Left lobe of liver (tissue), 2 donors: Measurements from ENCODE around the gene ZFYVE28. TPM values are rescaled to one million over a fixed set of nuclear protein-coding genes. Genes with fewer than 3 reads are reported as not detected.

Experiments
- ATAC-seq: fragments of 200-7000 bp; cut with Tn5 transposase; one replicate; pipeline ENCODE4 v1.9.1; 2020; ENCODE audit warnings: mild to moderate bottlenecking, moderate library complexity
- DNase-seq: peaks from one replicate; pipeline ENCODE4 v3.0.0-alpha.2; 2020; ENCODE audit warnings: low spot score
- total RNA-seq: library from RNA; stranded (reverse); gene quantifications from one replicate; pipeline ENCODE4 v1.2.1, GENCODE V29; 2021
- donor health status: DM: no; HTN: no; CAD: no; lungs with moderate emphysema.
- donor health status: DM: no; HTN: yes; CAD: no.

ZFYVE28 gene
- total RNA-seq, 1 donor from 2014 or later = 12.7 TPM

GRCh38 chr4:2306773-2307410 lies 111.6 kb downstream of the ZFYVE28 start:
- DNase-seq (no peak), ATAC-seq (no peak)

DNA sequence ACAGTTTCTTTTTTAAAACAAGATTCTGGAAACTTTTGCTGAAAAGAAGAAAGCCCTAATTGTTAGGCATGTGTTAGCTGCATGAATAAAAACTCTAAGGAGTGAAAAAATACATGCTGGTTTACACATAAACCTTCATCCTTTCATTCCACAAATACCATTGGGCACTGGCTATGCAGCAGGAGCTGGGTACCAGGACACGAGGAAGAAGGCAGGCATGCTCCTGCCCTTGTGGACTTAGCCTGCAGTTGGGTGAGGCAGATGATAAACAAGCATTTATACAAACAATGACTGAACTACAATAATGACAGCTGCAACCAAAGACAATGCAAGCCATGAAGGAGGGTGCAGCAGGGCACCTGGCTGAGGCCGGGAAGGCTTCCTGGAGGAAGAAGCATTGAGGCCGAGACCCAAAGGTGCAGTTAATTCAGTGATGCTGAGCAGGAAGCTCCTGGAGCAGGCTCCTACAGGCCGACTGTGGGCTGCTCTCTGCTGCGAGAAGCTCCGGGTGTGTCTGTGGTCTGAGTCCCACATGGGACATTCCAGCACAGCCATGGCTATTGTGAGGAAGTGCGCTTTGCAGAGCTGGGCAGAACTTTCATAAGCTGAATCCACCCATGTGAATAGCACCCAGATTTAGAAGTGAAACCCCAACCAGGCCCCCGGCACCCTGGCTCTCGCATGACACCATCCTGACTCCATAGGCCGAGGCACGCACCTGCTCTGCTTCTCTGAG lies 112.5 kb downstream of the ZFYVE28 start:
- DNase-seq (no peak), ATAC-seq (no peak)

- no peak for ATAC-seq
- peak; percentile 41 for DNase-seq
Measured at GRCh38 chr4:2304877-2305561, 113.4 kb downstream of the ZFYVE28 start.

DNA sequence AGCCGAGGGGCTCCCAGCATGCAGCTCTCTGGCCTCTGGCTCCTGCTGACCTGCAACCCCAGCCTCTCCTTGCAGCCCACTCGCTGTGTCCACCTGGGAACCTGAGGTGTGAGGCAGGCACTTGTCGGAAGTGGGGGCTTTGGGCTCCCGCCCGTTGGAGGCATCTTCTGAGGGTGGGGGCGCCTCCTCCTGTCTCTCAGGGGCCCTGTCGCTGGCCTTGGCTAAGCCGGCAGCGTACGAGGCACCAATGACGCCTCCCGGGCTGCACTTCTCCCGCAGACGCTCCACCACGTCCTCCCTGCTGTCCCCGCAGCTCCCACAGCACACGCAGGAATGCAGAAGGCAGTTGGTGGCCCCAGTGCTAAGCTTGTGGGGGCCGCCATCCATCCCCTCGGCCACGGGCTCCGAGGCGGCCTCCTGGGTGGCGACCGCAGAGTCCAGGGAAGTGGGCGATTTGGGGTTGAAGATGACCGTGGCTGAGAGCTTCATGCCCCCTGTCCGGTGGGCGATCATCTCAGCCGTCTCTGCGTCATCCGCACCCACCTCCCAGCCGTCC lies 114.0 kb downstream of the ZFYVE28 start:
- ATAC-seq (no peak), DNase-seq (peak; percentile 36)

GRCh38 chr4:2303686-2304320 lies 114.6 kb downstream of the ZFYVE28 start:
- no peak for ATAC-seq
- peak; percentile 45 for DNase-seq

DNA sequence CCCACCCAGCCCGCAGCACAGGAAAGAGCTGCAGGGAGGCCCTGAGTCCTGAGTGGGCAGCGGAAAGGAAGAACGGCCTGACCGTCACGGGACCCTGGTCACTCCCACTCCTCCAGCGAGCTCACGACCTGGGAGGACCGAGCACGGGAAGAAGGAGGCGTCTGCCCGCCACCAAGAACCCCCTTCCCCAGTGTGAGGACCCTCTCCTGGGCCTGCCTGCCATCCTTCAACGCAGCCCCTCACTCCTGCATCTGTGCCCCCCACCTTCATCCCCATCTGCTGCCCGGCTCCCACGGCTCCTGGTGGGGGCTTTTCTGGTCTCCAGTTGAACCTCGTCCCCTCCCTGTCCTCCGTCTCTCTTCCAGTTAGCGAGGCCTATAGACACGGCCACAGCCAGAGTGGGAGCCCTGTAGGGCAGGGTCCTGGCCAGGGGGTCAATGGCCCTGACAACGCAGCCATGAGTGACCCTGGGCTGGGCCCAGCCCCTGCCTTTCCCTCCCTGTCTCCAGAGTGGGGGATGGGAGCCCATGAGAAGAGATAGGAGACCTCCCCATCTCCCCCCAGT lies 115.2 kb downstream of the ZFYVE28 start:
- ATAC-seq (no peak), DNase-seq (peak; percentile 31)

DNA sequence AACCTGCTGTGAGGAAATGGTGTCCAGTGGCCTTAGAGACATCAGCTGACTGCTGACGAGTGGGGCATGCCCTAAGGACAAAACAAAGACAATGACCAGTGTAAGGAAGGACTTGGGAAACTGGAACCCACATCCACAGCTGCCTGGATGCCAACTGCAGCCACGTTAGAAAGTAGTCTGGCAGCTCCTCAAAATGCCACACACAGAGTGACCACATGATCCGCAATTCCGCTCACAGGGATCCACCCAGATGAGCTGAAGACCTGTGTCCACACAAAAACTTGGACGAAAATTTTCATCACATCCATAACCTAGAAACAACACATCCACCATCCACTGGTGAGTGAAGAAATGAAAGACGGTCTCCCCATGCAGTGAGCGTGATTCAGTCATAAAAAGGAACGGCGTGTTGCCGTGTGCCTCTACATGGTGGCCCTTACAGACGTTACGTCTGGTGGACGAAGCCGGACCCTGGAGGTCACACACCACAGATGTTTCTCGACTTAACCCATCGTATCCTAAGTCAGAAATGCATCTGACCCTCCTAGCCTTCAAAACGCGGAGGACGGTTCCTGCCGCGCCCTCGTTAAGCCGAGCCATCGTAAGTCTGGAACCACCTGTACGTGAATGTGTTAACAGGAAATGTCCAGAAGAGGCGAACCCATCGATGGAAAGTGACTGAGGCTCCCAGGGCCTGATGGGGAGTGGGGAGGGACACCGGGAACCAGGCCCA lies 115.9 kb downstream of the ZFYVE28 start:
- DNase-seq (peak; percentile 28), ATAC-seq (no peak)

- DNase-seq (peak; percentile 15), ATAC-seq (no peak)
Measured at GRCh38 chr4:2301806-2302205, 116.6 kb downstream of the ZFYVE28 start.

GRCh38 chr4:2301225-2301642 lies 117.2 kb downstream of the ZFYVE28 start:
- ATAC-seq (no peak), DNase-seq (peak; percentile 11)

DNA sequence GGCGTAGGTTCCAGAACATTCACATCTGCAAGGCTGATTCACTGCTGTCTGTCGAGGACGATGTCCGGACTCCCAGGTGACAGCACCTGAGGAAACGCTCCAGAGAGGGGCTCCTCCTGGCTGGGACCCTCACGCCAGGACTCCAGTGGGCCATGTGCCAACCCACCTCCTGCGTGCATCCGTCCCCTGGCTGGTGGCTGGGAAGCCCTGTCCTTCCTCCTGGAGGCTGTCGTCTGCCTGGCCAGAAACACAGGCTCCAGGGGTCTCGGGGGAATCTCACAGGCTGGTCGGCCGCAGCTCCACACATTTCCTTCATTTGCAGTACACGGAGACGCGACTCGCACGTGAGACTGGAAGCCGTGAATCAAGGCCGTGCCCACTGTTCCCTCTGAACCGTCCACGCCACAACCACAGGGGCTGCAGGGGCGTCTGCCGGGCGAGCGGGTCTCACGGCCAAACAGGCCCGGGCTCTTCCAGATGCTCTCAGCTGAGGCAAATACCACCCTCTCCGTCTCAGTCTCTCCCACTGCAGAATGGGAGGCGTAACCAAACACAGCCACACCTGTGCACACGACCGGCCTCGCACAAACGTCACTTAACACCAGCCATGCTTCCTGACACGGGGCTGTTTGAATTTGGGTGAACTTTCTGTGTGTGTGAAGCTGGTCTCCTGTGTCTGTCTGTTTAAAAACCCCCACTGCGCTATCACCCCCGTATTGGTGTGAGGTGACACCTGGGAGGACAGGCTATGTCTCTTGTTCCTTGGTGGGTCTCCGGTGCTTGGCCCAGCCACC lies 117.8 kb downstream of the ZFYVE28 start:
- no peak for ATAC-seq
- DNase-seq = peak; percentile 41

- ATAC-seq (no peak), DNase-seq (peak; percentile 14)
Measured at GRCh38 chr4:2299794-2300193, 118.7 kb downstream of the ZFYVE28 start.

- DNase-seq = peak; percentile 40
- ATAC-seq = no peak
Measured at GRCh38 chr4:2298532-2298991, 119.9 kb downstream of the ZFYVE28 start.

DNA sequence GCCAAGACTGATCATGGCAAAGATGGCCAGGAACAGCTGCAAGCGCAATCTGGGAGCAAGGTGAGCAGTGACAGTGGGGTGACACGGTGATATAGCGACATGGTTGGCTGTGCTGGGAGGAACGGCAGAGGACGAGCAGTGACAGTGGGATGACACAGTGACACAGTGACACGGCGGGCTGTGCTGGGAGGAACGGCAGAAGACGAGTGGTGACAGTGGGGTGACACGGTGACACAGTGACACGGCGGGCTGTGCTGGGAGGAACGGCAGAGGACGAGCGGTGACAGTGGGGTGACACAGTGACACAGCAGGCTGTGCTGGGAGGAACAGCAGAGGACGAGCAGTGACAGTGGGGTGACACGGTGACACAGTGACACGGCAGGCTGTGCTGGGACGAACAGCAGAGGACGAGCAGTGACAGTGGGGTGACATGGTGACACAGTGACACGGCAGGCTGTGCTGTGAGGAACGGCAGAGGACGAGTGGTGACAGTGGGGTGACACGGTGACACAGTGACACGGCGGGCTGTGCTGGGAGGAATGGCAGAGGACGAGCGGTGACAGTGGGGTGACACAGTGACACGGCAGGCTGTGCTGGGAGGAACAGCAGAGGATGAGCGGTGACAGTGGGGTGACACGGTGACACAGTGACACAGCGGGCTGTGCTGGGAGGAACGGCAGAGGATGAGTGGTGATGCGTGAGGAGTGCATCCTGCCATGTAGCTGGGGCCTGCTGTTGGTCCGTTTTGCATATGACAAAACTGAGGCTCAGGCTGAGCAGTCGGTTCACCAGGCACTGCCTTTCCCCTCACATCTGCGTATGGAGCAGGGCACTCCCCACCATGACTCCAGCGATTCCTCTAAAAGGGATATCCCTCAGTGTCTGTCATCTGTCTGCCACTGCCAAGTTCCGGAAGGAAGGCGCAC lies 120.6 kb downstream of the ZFYVE28 start:
- DNase-seq = peak; percentile 15
- no peak for ATAC-seq

GRCh38 chr4:2296631-2297601 lies 121.5 kb downstream of the ZFYVE28 start:
- ATAC-seq (no peak), DNase-seq (peak; percentile 41)

- DNase-seq (peak; percentile 35), ATAC-seq (no peak)
Measured at GRCh38 chr4:2295900-2296442, 122.5 kb downstream of the ZFYVE28 start.

GRCh38 chr4:2295500-2295899 lies 122.9 kb downstream of the ZFYVE28 start:
- no peak for ATAC-seq

More at GRCh38 chr4:2295500-2295899, 122.9 kb downstream of the ZFYVE28 start:
- peak; percentile 15 for DNase-seq
